ENCODE results near the gene ADAT3.

Gene ADAT3

GRCh38 chr19:1953441-1954094 lies 48.4 kb downstream of the ADAT3 start:
- no peaks in the 10 kb centered on the region for H3K4me1 ChIP-seq (ENCODE audit: control insufficient read depth in 1 of 2, insufficient read depth in 2 of 2, low read length in 2 of 2)
- no peak overlapping the region for H2AFZ ChIP-seq (ENCODE audit: insufficient read depth, low read length, poor library complexity)
- H3K27me3 ChIP-seq (ENCODE audit: insufficient read depth, low read length): no peaks in the 10 kb centered on the region
- no peak overlapping the region for H4K8ac ChIP-seq (ENCODE audit: low read depth, low read length)
- H3K18ac ChIP-seq (ENCODE audit: low read length): no peak overlapping the region
- no peak overlapping the region for H4K12ac ChIP-seq (ENCODE audit: low read depth, low read length)
- no peak overlapping the region for H4K91ac ChIP-seq (ENCODE audit: low read depth, low read length)
- H2BK120ac ChIP-seq (ENCODE audit: insufficient read depth, low read length, poor library complexity): no peak overlapping the region
- H3K36me3 ChIP-seq (ENCODE audit: control insufficient read depth in 1 of 2, insufficient read depth in 2 of 2, low read length in 2 of 2): peaks cover 36 to 38% of the 10 kb centered on the region in 2 experiments
- WGBS (ENCODE audit: extremely low coverage, insufficient coverage, insufficient read length): no CpG with 5 or more reads among the region's 32 CpGs
- no peak overlapping the region for H3K23ac ChIP-seq (ENCODE audit: low read length)
- H2BK5ac ChIP-seq (ENCODE audit: low read depth, low read length, poor library complexity): no peak overlapping the region
- no peak overlapping the region for H3K4me3 ChIP-seq (ENCODE audit: low read depth, low read length)
- H2BK12ac ChIP-seq (ENCODE audit: low read length): no peak overlapping the region
- peaks cover 16% of the 10 kb centered on the region for H3K79me2 ChIP-seq (ENCODE audit: control insufficient read depth, insufficient read depth, low read length, poor library complexity)
- no peak overlapping the region for H3K27ac ChIP-seq (ENCODE audit: low read depth, low read length)
- H3K14ac ChIP-seq (ENCODE audit: low read length): no peak overlapping the region
- H2AK5ac ChIP-seq (ENCODE audit: low read length): no peak overlapping the region
- peaks cover 2% of the 10 kb centered on the region for H3K9me3 ChIP-seq (ENCODE audit: insufficient read depth, low read depth, low read length)
- no peaks in the 10 kb centered on the region for H3K79me1 ChIP-seq (ENCODE audit: low read length)
- DNase-seq: no peak
- H3K4me2 ChIP-seq (ENCODE audit: low read length): no peak overlapping the region
- H3K4ac ChIP-seq (ENCODE audit: low read depth, low read length): peak overlapping the region; percentile 43
- no peak overlapping the region for H3K9ac ChIP-seq (ENCODE audit: low read length)

GRCh38 chr19:1954532-1954933 lies 49.3 kb downstream of the ADAT3 start:
- Histone ChIP-seq H3K27ac (ENCODE audit: low read depth, low read length) (no peak overlapping the region), H3K9me3 (ENCODE audit: insufficient read depth, low read depth, low read length) (peaks cover 2% of the 10 kb centered on the region), H3K4me2 (ENCODE audit: low read length) (no peak overlapping the region), H3K27me3 (ENCODE audit: insufficient read depth, low read length) (no peaks in the 10 kb centered on the region), H3K4ac (ENCODE audit: low read depth, low read length) (peak overlapping the region; percentile 49), H2AFZ (ENCODE audit: insufficient read depth, low read length, poor library complexity) (no peak overlapping the region), H3K9ac (ENCODE audit: low read length) (no peak overlapping the region), H4K91ac (ENCODE audit: low read depth, low read length) (no peak overlapping the region), H2AK5ac (ENCODE audit: low read length) (no peak overlapping the region), H2BK120ac (ENCODE audit: insufficient read depth, low read length, poor library complexity) (no peak overlapping the region), H2BK5ac (ENCODE audit: low read depth, low read length, poor library complexity) (no peak overlapping the region), H3K4me1 (ENCODE audit: control insufficient read depth in 1 of 2, insufficient read depth in 2 of 2, low read length in 2 of 2) (no peaks in the 10 kb centered on the region), H3K4me3 (ENCODE audit: low read depth, low read length) (no peak overlapping the region), H3K79me2 (ENCODE audit: control insufficient read depth, insufficient read depth, low read length, poor library complexity) (peaks cover 12% of the 10 kb centered on the region), H3K79me1 (ENCODE audit: low read length) (no peaks in the 10 kb centered on the region), H3K18ac (ENCODE audit: low read length) (no peak overlapping the region), H3K36me3 (ENCODE audit: control insufficient read depth in 1 of 2, insufficient read depth in 2 of 2, low read length in 2 of 2) (peaks cover 32 to 33% of the 10 kb centered on the region in 2 experiments), H3K14ac (ENCODE audit: low read length) (no peak overlapping the region), H2BK12ac (ENCODE audit: low read length) (no peak overlapping the region), H3K23ac (ENCODE audit: low read length) (no peak overlapping the region), H4K12ac (ENCODE audit: low read depth, low read length) (no peak overlapping the region), H4K8ac (ENCODE audit: low read depth, low read length) (no peak overlapping the region)
- no CpG with 5 or more reads among the region's 15 CpGs for WGBS (ENCODE audit: extremely low coverage, insufficient coverage, insufficient read length)
- DNase-seq: no peak

GRCh38 chr19:1955171-1956121 lies 50.2 kb downstream of the ADAT3 start:
- H2AK5ac ChIP-seq (ENCODE audit: low read length): no peak overlapping the region
- no peak overlapping the region for H3K23ac ChIP-seq (ENCODE audit: low read length)
- H3K4me2 ChIP-seq (ENCODE audit: low read length): no peak overlapping the region
- H2BK120ac ChIP-seq (ENCODE audit: insufficient read depth, low read length, poor library complexity): no peak overlapping the region
- no peak overlapping the region for H3K14ac ChIP-seq (ENCODE audit: low read length)
- H3K4ac ChIP-seq (ENCODE audit: low read depth, low read length): peak overlapping the region; percentile 65
- DNase-seq: no peak
- no peak overlapping the region for H2AFZ ChIP-seq (ENCODE audit: insufficient read depth, low read length, poor library complexity)
- H3K9ac ChIP-seq (ENCODE audit: low read length): no peak overlapping the region
- H3K4me3 ChIP-seq (ENCODE audit: low read depth, low read length): no peak overlapping the region
- no peak overlapping the region for H2BK5ac ChIP-seq (ENCODE audit: low read depth, low read length, poor library complexity)
- no peak overlapping the region for H4K8ac ChIP-seq (ENCODE audit: low read depth, low read length)
- H3K27ac ChIP-seq (ENCODE audit: low read depth, low read length): no peak overlapping the region
- peaks cover 11% of the 10 kb centered on the region for H3K79me2 ChIP-seq (ENCODE audit: control insufficient read depth, insufficient read depth, low read length, poor library complexity)
- H4K12ac ChIP-seq (ENCODE audit: low read depth, low read length): no peak overlapping the region
- WGBS (ENCODE audit: extremely low coverage, insufficient coverage, insufficient read length): no CpG with 5 or more reads among the region's 51 CpGs
- no peaks in the 10 kb centered on the region for H3K4me1 ChIP-seq (ENCODE audit: control insufficient read depth in 1 of 2, insufficient read depth in 2 of 2, low read length in 2 of 2)
- H3K9me3 ChIP-seq (ENCODE audit: insufficient read depth, low read depth, low read length): peaks cover 2% of the 10 kb centered on the region
- no peak overlapping the region for H4K91ac ChIP-seq (ENCODE audit: low read depth, low read length)
- no peak overlapping the region for H3K18ac ChIP-seq (ENCODE audit: low read length)
- H3K27me3 ChIP-seq (ENCODE audit: insufficient read depth, low read length): no peaks in the 10 kb centered on the region
- peaks cover 27 to 29% of the 10 kb centered on the region in 2 experiments for H3K36me3 ChIP-seq (ENCODE audit: control insufficient read depth in 1 of 2, insufficient read depth in 2 of 2, low read length in 2 of 2)
- H3K79me1 ChIP-seq (ENCODE audit: low read length): no peaks in the 10 kb centered on the region
- H2BK12ac ChIP-seq (ENCODE audit: low read length): no peak overlapping the region

GRCh38 chr19:1956122-1956494 lies 50.9 kb downstream of the ADAT3 start:
- Histone ChIP-seq H3K9me3 (ENCODE audit: insufficient read depth, low read depth, low read length) (peaks cover 2% of the 10 kb centered on the region), H2BK120ac (ENCODE audit: insufficient read depth, low read length, poor library complexity) (no peak overlapping the region), H3K4me2 (ENCODE audit: low read length) (no peak overlapping the region), H4K8ac (ENCODE audit: low read depth, low read length) (no peak overlapping the region), H3K9ac (ENCODE audit: low read length) (no peak overlapping the region), H2AK5ac (ENCODE audit: low read length) (no peak overlapping the region), H2BK5ac (ENCODE audit: low read depth, low read length, poor library complexity) (no peak overlapping the region), H3K79me2 (ENCODE audit: control insufficient read depth, insufficient read depth, low read length, poor library complexity) (peaks cover 9% of the 10 kb centered on the region), H4K12ac (ENCODE audit: low read depth, low read length) (no peak overlapping the region), H3K4me3 (ENCODE audit: low read depth, low read length) (no peak overlapping the region), H3K27ac (ENCODE audit: low read depth, low read length) (no peak overlapping the region), H3K4me1 (ENCODE audit: control insufficient read depth in 1 of 2, insufficient read depth in 2 of 2, low read length in 2 of 2) (no peaks in the 10 kb centered on the region), H2AFZ (ENCODE audit: insufficient read depth, low read length, poor library complexity) (no peak overlapping the region), H3K79me1 (ENCODE audit: low read length) (no peaks in the 10 kb centered on the region), H3K23ac (ENCODE audit: low read length) (no peak overlapping the region), H3K14ac (ENCODE audit: low read length) (no peak overlapping the region), H3K18ac (ENCODE audit: low read length) (no peak overlapping the region), H3K4ac (ENCODE audit: low read depth, low read length) (peak overlapping the region; percentile 9), H3K36me3 (ENCODE audit: control insufficient read depth in 1 of 2, insufficient read depth in 2 of 2, low read length in 2 of 2) (peaks cover 24 to 33% of the 10 kb centered on the region in 2 experiments), H2BK12ac (ENCODE audit: low read length) (no peak overlapping the region), H4K91ac (ENCODE audit: low read depth, low read length) (no peak overlapping the region), H3K27me3 (ENCODE audit: insufficient read depth, low read length) (no peaks in the 10 kb centered on the region)
- no CpG with 5 or more reads among the region's 12 CpGs for WGBS (ENCODE audit: extremely low coverage, insufficient coverage, insufficient read length)
- no peak for DNase-seq

Data from trophoblast cell (in vitro differentiated cells and primary cell).